ENCODE results near the gene TTC33.

DNA sequence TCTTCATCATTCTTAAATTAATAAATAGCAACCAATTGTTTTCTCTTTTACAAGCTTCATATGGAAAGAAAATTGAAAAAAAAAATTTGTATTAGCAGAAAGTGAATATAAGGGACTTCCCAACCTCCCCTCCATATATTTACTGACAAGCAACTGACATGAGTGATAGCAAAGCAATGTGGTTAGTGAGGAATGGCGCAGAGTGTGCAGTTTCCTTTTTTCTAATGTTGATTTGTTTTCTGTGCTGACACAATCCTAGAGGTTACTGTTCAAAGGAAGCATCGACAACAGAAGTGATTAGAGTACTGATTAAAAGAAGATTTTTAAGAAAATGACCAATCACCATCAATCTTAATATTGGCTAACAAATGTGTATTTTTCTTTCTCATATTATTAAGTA is 77.7 kb downstream of the TTC33 start:
- TF ChIP-seq, protein P1, sequence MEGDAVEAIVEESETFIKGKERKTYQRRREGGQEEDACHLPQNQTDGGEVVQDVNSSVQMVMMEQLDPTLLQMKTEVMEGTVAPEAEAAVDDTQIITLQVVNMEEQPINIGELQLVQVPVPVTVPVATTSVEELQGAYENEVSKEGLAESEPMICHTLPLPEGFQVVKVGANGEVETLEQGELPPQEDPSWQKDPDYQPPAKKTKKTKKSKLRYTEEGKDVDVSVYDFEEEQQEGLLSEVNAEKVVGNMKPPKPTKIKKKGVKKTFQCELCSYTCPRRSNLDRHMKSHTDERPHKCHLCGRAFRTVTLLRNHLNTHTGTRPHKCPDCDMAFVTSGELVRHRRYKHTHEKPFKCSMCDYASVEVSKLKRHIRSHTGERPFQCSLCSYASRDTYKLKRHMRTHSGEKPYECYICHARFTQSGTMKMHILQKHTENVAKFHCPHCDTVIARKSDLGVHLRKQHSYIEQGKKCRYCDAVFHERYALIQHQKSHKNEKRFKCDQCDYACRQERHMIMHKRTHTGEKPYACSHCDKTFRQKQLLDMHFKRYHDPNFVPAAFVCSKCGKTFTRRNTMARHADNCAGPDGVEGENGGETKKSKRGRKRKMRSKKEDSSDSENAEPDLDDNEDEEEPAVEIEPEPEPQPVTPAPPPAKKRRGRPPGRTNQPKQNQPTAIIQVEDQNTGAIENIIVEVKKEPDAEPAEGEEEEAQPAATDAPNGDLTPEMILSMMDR (IDR thresholded peaks at IDR 0.05), result no peak
- no peak for TF ChIP-seq POLR2A (IDR thresholded peaks at IDR 0.05)

All from Peyer's patch (tissue), 4 donors.